DOHH2 (cell line): ENCODE measurements around the gene CACTIN.

Experiments
- H3F3A ChIP-seq: fragments of 200-600 bp; sonication (generic), shearing (Covaris generic); 2 replicates; pipeline ENCODE4 v1.6.0; 2016; ENCODE audit warnings: antibody characterized with exemption, mild to moderate bottlenecking; ENCODE audit not compliant: control insufficient read depth, insufficient read depth
- H3K27ac ChIP-seq: fragments of 200-600 bp; sonication (generic); 2 replicates; pipeline ENCODE4 v1.5.1; 2014; ENCODE audit warnings: low read depth, mild to moderate bottlenecking, low read length, moderate library complexity
- H3K27me3 ChIP-seq: fragments of 200-600 bp; sonication (generic); 2 replicates; pipeline ENCODE4 v1.6.1; 2014; ENCODE audit warnings: mild to moderate bottlenecking, low read length, mixed read lengths; ENCODE audit not compliant: control insufficient read depth
- H3K36me3 ChIP-seq: fragments of 200-600 bp; sonication (generic); 2 replicates; pipeline ENCODE4 v1.6.1; 2014; ENCODE audit warnings: mild to moderate bottlenecking, low read length, moderate library complexity, mixed read lengths; ENCODE audit not compliant: control insufficient read depth
- H3K4me1 ChIP-seq: fragments of 200-600 bp; sonication (generic); 2 replicates; pipeline ENCODE4 v1.6.1; 2014; ENCODE audit warnings: mild to moderate bottlenecking, low read length, mixed read lengths; ENCODE audit not compliant: control insufficient read depth
- H3K4me2 ChIP-seq: fragments of 200-600 bp; sonication (generic); 2 replicates; pipeline ENCODE4 v1.6.0; 2014; ENCODE audit warnings: mild to moderate bottlenecking, low read length, moderate library complexity
- H3K4me3 ChIP-seq: fragments of 200-600 bp; sonication (generic); 2 replicates; pipeline ENCODE4 v1.5.1; 2014; ENCODE audit warnings: mild to moderate bottlenecking, low read length, mixed read lengths
- H3K79me2 ChIP-seq: fragments of 200-600 bp; sonication (generic); 2 replicates; pipeline ENCODE4 v1.6.1; 2014; ENCODE audit warnings: mild to moderate bottlenecking, low read length, mixed read lengths; ENCODE audit not compliant: control insufficient read depth
- H3K9me2 ChIP-seq: fragments of 200-600 bp; sonication (generic); replicated peaks from 2 replicates; pipeline ENCODE4 v1.6.1; 2014; ENCODE audit warnings: mild to moderate bottlenecking, low read length, mixed read lengths; ENCODE audit not compliant: control insufficient read depth
- H3K9me3 ChIP-seq: fragments of 200-600 bp; sonication (generic); 2 replicates; pipeline ENCODE4 v1.6.1; 2014; ENCODE audit warnings: antibody characterized with exemption, low read length, mixed read lengths; ENCODE audit not compliant: control insufficient read depth, insufficient read depth
- H4K20me1 ChIP-seq: fragments of 200-600 bp; sonication (generic); 2 replicates; pipeline ENCODE4 v1.6.0; 2014; ENCODE audit warnings: low read depth, mild to moderate bottlenecking, antibody characterized with exemption, low read length, moderate library complexity; ENCODE audit not compliant: control insufficient read depth, insufficient read depth
- CTCF ChIP-seq: fragments of 200-600 bp; sonication (generic); IDR thresholded peaks from one replicate; pipeline ENCODE4 v1.5.1; 2014; ENCODE audit warnings: antibody characterized with exemption, mild to moderate bottlenecking, low read depth, low read length; ENCODE audit not compliant: poor library complexity, severe bottlenecking
- EZH2phosphoT487 ChIP-seq: fragments of 200-600 bp; sonication (generic); IDR thresholded peaks from 2 replicates; pipeline ENCODE4 v1.6.1; 2017; ENCODE audit warnings: borderline replicate concordance, mild to moderate bottlenecking, antibody characterized with exemption, low read length, moderate library complexity, mixed read lengths

CACTIN gene

GRCh38 chr19:3580156-3580934 lies 46.2 kb downstream of the CACTIN start:
- no peak overlapping the region for H3K27ac ChIP-seq
- no peak overlapping the region for H3K4me2 ChIP-seq
- H3K4me3 ChIP-seq: no peak overlapping the region
- H3K9me2 ChIP-seq: no peaks in the 10 kb centered on the region
- no peaks in the 10 kb centered on the region for H3K27me3 ChIP-seq
- peaks cover 7% of the 10 kb centered on the region; the same call in 1 of the 2 replicates for H3K36me3 ChIP-seq
- no peaks in the 10 kb centered on the region for H3K4me1 ChIP-seq
- H3K9me3 ChIP-seq: no peaks in the 10 kb centered on the region
- no peak for TF ChIP-seq CTCF
- no peak for TF ChIP-seq EZH2phosphoT487
- no peaks in the 10 kb centered on the region for H4K20me1 ChIP-seq
- no peaks in the 10 kb centered on the region for H3F3A ChIP-seq
- no peaks in the 10 kb centered on the region for H3K79me2 ChIP-seq

- Histone ChIP-seq H3K36me3 (peaks cover 16% of the 10 kb centered on the region), H3K4me2 (no peak overlapping the region), H3K27ac (no peak overlapping the region), H3K27me3 (no peaks in the 10 kb centered on the region), H3K9me2 (no peaks in the 10 kb centered on the region), H3K4me3 (no peak overlapping the region), H3K4me1 (peaks cover 3% of the 10 kb centered on the region), H3K79me2 (peaks cover 2% of the 10 kb centered on the region), H3K9me3 (no peaks in the 10 kb centered on the region), H3F3A (no peaks in the 10 kb centered on the region), H4K20me1 (no peaks in the 10 kb centered on the region; the same call in 1 of the 2 replicates)
- no peak for TF ChIP-seq EZH2phosphoT487
- TF ChIP-seq CTCF: no peak
These were observed 48.2 kb downstream of the CACTIN start for GRCh38 chr19:3578390-3578789.

- Histone ChIP-seq H3K4me1 (peaks cover 5% of the 10 kb centered on the region), H3K4me2 (no peak overlapping the region), H3K27me3 (no peaks in the 10 kb centered on the region), H3K4me3 (no peak overlapping the region), H3K36me3 (peaks cover 16% of the 10 kb centered on the region), H3K9me2 (no peaks in the 10 kb centered on the region), H3K79me2 (peaks cover 6% of the 10 kb centered on the region), H3F3A (no peaks in the 10 kb centered on the region), H3K27ac (no peak overlapping the region), H3K9me3 (no peaks in the 10 kb centered on the region), H4K20me1 (no peaks in the 10 kb centered on the region; the same call in 1 of the 2 replicates)
- TF ChIP-seq CTCF (no peak), EZH2phosphoT487 (no peak)
These were observed 48.8 kb downstream of the CACTIN start for GRCh38 chr19:3577723-3578344.
